ENCODE results near the gene GADD45GIP1. TPM values are rescaled to one million over a fixed set of nuclear protein-coding genes. Genes with fewer than 3 reads are reported as not detected.

The GADD45GIP1 gene
- 29.2 and 32.6 TPM in 2 replicates for total RNA-seq

- Mint-ChIP-seq H3K4me3 (ENCODE audit: low read depth) (peak within 1 kb of the TSS; percentile 93), H3K9me3 (no peaks in the 10 kb centered on the region), H3K27me3 (ENCODE audit: low read depth) (peaks cover 2% of the 10 kb centered on the region), H3K4me1 (ENCODE audit: low read depth) (peaks cover 22% of the 10 kb centered on the region), H3K27ac (peak within 1 kb of the TSS; percentile 96), H3K36me3 (ENCODE audit: low read depth) (peaks cover 43% of the 10 kb centered on the region)
- intact Hi-C loops (cut with micrococcal nuclease), result loop anchor here (1.0 kb wide), 1 partner anchor 11 kb away; the partner anchor contains the start of gene RAD23A
- DNase-seq (ENCODE audit: low spot score), result peak; percentile 79
These were observed at the start of gene GADD45GIP1 for GRCh38 chr19:12956446-12957388. Gene GADD45GIP1, minus strand, starts transcription at chr19:12957223. Its CDS starts 11 bp downstream, at chr19:12957212.

- Mint-ChIP-seq H3K27me3 (ENCODE audit: low read depth) (peaks cover 18% of the 10 kb centered on the region), H3K36me3 (ENCODE audit: low read depth) (no peaks in the 10 kb centered on the region)
These were observed 48.9 kb upstream of the GADD45GIP1 start for GRCh38 chr19:13005861-13006370.

GRCh38 chr19:13005253-13005652 lies 48.2 kb upstream of the GADD45GIP1 start:
- Mint-ChIP-seq H3K4me1 (ENCODE audit: low read depth) (no peaks in the 10 kb centered on the region), H3K4me3 (ENCODE audit: low read depth) (no peak overlapping the region), H3K27ac (no peak overlapping the region), H3K9me3 (no peaks in the 10 kb centered on the region), H3K36me3 (ENCODE audit: low read depth) (no peaks in the 10 kb centered on the region), H3K27me3 (ENCODE audit: low read depth) (peaks cover 12% of the 10 kb centered on the region)
- DNase-seq (ENCODE audit: low spot score), result no peak
- intact Hi-C loops (cut with micrococcal nuclease), result no loop called here

More at GRCh38 chr19:13005861-13006370, 48.9 kb upstream of the GADD45GIP1 start:
- DNase-seq (ENCODE audit: low spot score), result no peak
- H3K4me1 Mint-ChIP-seq (ENCODE audit: low read depth), result no peaks in the 10 kb centered on the region
- no peak overlapping the region for H3K27ac Mint-ChIP-seq
- no peaks in the 10 kb centered on the region for H3K9me3 Mint-ChIP-seq
- intact Hi-C loops (cut with micrococcal nuclease), result no loop called here
- no peak overlapping the region for H3K4me3 Mint-ChIP-seq (ENCODE audit: low read depth)

GRCh38 chr19:13004273-13004672 lies 47.2 kb upstream of the GADD45GIP1 start:
- H3K4me1 Mint-ChIP-seq (ENCODE audit: low read depth), result no peaks in the 10 kb centered on the region
- peaks cover 8% of the 10 kb centered on the region for H3K27me3 Mint-ChIP-seq (ENCODE audit: low read depth)
- H3K9me3 Mint-ChIP-seq, result no peaks in the 10 kb centered on the region
- no peak for DNase-seq (ENCODE audit: low spot score)
- no peak overlapping the region for H3K4me3 Mint-ChIP-seq (ENCODE audit: low read depth)
- H3K27ac Mint-ChIP-seq, result no peak overlapping the region
- H3K36me3 Mint-ChIP-seq (ENCODE audit: low read depth), result no peaks in the 10 kb centered on the region
- intact Hi-C loops (cut with micrococcal nuclease), result no loop called here

GRCh38 chr19:13003081-13003480 lies 46.1 kb upstream of the GADD45GIP1 start:
- DNase-seq (ENCODE audit: low spot score), result no peak
- no peaks in the 10 kb centered on the region for H3K9me3 Mint-ChIP-seq
- H3K27me3 Mint-ChIP-seq (ENCODE audit: low read depth), result peaks cover 1% of the 10 kb centered on the region
- no peaks in the 10 kb centered on the region for H3K4me1 Mint-ChIP-seq (ENCODE audit: low read depth)
- intact Hi-C loops (cut with micrococcal nuclease), result no loop called here
- no peaks in the 10 kb centered on the region for H3K36me3 Mint-ChIP-seq (ENCODE audit: low read depth)
- H3K4me3 Mint-ChIP-seq (ENCODE audit: low read depth), result no peak overlapping the region
- H3K27ac Mint-ChIP-seq, result no peak overlapping the region

GRCh38 chr19:13002166-13002898 lies 45.3 kb upstream of the GADD45GIP1 start:
- H3K27ac Mint-ChIP-seq, result no peak overlapping the region
- H3K36me3 Mint-ChIP-seq (ENCODE audit: low read depth), result no peaks in the 10 kb centered on the region
- H3K27me3 Mint-ChIP-seq (ENCODE audit: low read depth), result peaks cover 7% of the 10 kb centered on the region
- H3K4me3 Mint-ChIP-seq (ENCODE audit: low read depth), result no peak overlapping the region
- no peak for DNase-seq (ENCODE audit: low spot score)
- intact Hi-C loops (cut with micrococcal nuclease), result no loop called here
- H3K4me1 Mint-ChIP-seq (ENCODE audit: low read depth), result no peaks in the 10 kb centered on the region
- no peaks in the 10 kb centered on the region for H3K9me3 Mint-ChIP-seq

GRCh38 chr19:13001502-13002165 lies 44.6 kb upstream of the GADD45GIP1 start:
- no peak overlapping the region for H3K4me3 Mint-ChIP-seq (ENCODE audit: low read depth)
- no peak for DNase-seq (ENCODE audit: low spot score)

GRCh38 chr19:13001166-13001501 lies 44.1 kb upstream of the GADD45GIP1 start:
- H3K36me3 Mint-ChIP-seq (ENCODE audit: low read depth), result no peaks in the 10 kb centered on the region
- H3K9me3 Mint-ChIP-seq, result no peaks in the 10 kb centered on the region
- no peaks in the 10 kb centered on the region for H3K4me1 Mint-ChIP-seq (ENCODE audit: low read depth)
- intact Hi-C loops (cut with micrococcal nuclease), result no loop called here
- no peak overlapping the region for H3K4me3 Mint-ChIP-seq (ENCODE audit: low read depth)
- H3K27ac Mint-ChIP-seq, result no peak overlapping the region
- no peak for DNase-seq (ENCODE audit: low spot score)
- peaks cover 11% of the 10 kb centered on the region for H3K27me3 Mint-ChIP-seq (ENCODE audit: low read depth)

More at GRCh38 chr19:13001502-13002165, 44.6 kb upstream of the GADD45GIP1 start:
- intact Hi-C loops (cut with micrococcal nuclease), result no loop called here
- H3K36me3 Mint-ChIP-seq (ENCODE audit: low read depth), result no peaks in the 10 kb centered on the region
- no peaks in the 10 kb centered on the region for H3K4me1 Mint-ChIP-seq (ENCODE audit: low read depth)
- peaks cover 11% of the 10 kb centered on the region for H3K27me3 Mint-ChIP-seq (ENCODE audit: low read depth)
- H3K27ac Mint-ChIP-seq, result no peak overlapping the region
- H3K9me3 Mint-ChIP-seq, result no peaks in the 10 kb centered on the region

GRCh38 chr19:12997967-12998940 lies 41.2 kb upstream of the GADD45GIP1 start:
- no peaks in the 10 kb centered on the region for H3K36me3 Mint-ChIP-seq (ENCODE audit: low read depth)
- peaks cover 5% of the 10 kb centered on the region for H3K4me1 Mint-ChIP-seq (ENCODE audit: low read depth)
- intact Hi-C loops (cut with micrococcal nuclease), result no loop called here
- peaks cover 31% of the 10 kb centered on the region for H3K27me3 Mint-ChIP-seq (ENCODE audit: low read depth)
- DNase-seq (ENCODE audit: low spot score), result no peak
- H3K9me3 Mint-ChIP-seq, result no peaks in the 10 kb centered on the region
- peak overlapping the region; percentile 41 for H3K4me3 Mint-ChIP-seq (ENCODE audit: low read depth)
- H3K27ac Mint-ChIP-seq, result no peak overlapping the region

- intact Hi-C loops (cut with micrococcal nuclease), result no loop called here
- no peak for DNase-seq (ENCODE audit: low spot score)
- Mint-ChIP-seq H3K27me3 (ENCODE audit: low read depth) (peaks cover 34% of the 10 kb centered on the region), H3K36me3 (ENCODE audit: low read depth) (no peaks in the 10 kb centered on the region), H3K27ac (no peak overlapping the region), H3K4me3 (ENCODE audit: low read depth) (peak overlapping the region; percentile 47), H3K4me1 (ENCODE audit: low read depth) (peaks cover 5% of the 10 kb centered on the region), H3K9me3 (no peaks in the 10 kb centered on the region)
These were observed 40.4 kb upstream of the GADD45GIP1 start for GRCh38 chr19:12997179-12997966.

- intact Hi-C loops (cut with micrococcal nuclease), result no loop called here
- DNase-seq (ENCODE audit: low spot score), result no peak
- Mint-ChIP-seq H3K27ac (no peak overlapping the region), H3K4me1 (ENCODE audit: low read depth) (peaks cover 5% of the 10 kb centered on the region), H3K27me3 (ENCODE audit: low read depth) (peaks cover 34% of the 10 kb centered on the region), H3K4me3 (ENCODE audit: low read depth) (peak overlapping the region; percentile 47), H3K9me3 (no peaks in the 10 kb centered on the region), H3K36me3 (ENCODE audit: low read depth) (no peaks in the 10 kb centered on the region)
These were observed 39.5 kb upstream of the GADD45GIP1 start for GRCh38 chr19:12996406-12997094.
